Subcutaneous abdominal adipose tissue (tissue), 5 donors: ENCODE results near the gene KLHL25.
"Not testable (repeated sequence)": the region's sequence is repeated elsewhere in the genome, so short reads cannot be mapped to it uniquely, and the experiment has no call there.

Source experiments
- H3K27ac ChIP-seq: one replicate; pipeline ENCODE4 v1.7.0; 2013; ENCODE audit warnings: low read depth, mild to moderate bottlenecking, inconsistent platforms, low read length, moderate library complexity
- H3K27me3 ChIP-seq, 5 donors: one replicate each; pipeline ENCODE4 v1.7.0; 2013; ENCODE audit warnings: low read length in 5 of 5, inconsistent platforms in 1 of 5; ENCODE audit not compliant: control insufficient read depth in 5 of 5, insufficient read depth in 4 of 5
- H3K36me3 ChIP-seq, 5 donors: one replicate each; pipeline ENCODE4 v1.7.0; 2013; ENCODE audit warnings: low read length in 5 of 5; ENCODE audit not compliant: control insufficient read depth in 5 of 5, insufficient read depth in 5 of 5
- H3K4me1 ChIP-seq, 5 donors: one replicate each; pipeline ENCODE4 v1.7.0; 2013; ENCODE audit warnings: low read length in 5 of 5, mild to moderate bottlenecking in 3 of 5, moderate library complexity in 1 of 5; ENCODE audit not compliant: control insufficient read depth in 5 of 5, insufficient read depth in 5 of 5
- H3K4me3 ChIP-seq, 5 donors: one replicate each; pipeline ENCODE4 v1.7.0; 2013; ENCODE audit warnings: low read length in 5 of 5, low read depth in 1 of 5
- H3K9ac ChIP-seq, 5 donors: one replicate each; pipeline ENCODE4 v1.7.0; 2013; ENCODE audit warnings: low read length in 5 of 5, mild to moderate bottlenecking in 4 of 5, moderate library complexity in 3 of 5
- H3K9me3 ChIP-seq, 5 donors: one replicate each; pipeline ENCODE4 v1.7.0; 2013; ENCODE audit warnings: low read length in 5 of 5; ENCODE audit not compliant: control insufficient read depth in 5 of 5
- donor health status: healthy.
- donor health status: healthy.
- donor health status: healthy.
- donor health status: healthy.
- donor health status: healthy.

The KLHL25 gene

GRCh38 chr15:85810075-85810474 lies 15.3 kb upstream of the KLHL25 start:
- Histone ChIP-seq H3K27ac (no peak overlapping the region), H3K9me3 (no peaks in the 10 kb centered on the region), H3K4me1 (no peaks in the 10 kb centered on the region), H3K9ac (no peak overlapping the region), H3K4me3 (no peak overlapping the region), H3K36me3 (no peaks in the 10 kb centered on the region), H3K27me3 (no peaks in the 10 kb centered on the region)

GRCh38 chr15:85805420-85805819 lies 10.7 kb upstream of the KLHL25 start:
- no peak overlapping the region for H3K27ac ChIP-seq
- no peaks in the 10 kb centered on the region for H3K27me3 ChIP-seq
- no peaks in the 10 kb centered on the region for H3K4me1 ChIP-seq
- H3K9ac ChIP-seq: no peak overlapping the region
- H3K9me3 ChIP-seq: no peaks in the 10 kb centered on the region
- H3K4me3 ChIP-seq: no peak overlapping the region
- H3K36me3 ChIP-seq: no peaks in the 10 kb centered on the region

- no peak overlapping the region for H3K27ac ChIP-seq
- no peaks in the 10 kb centered on the region for H3K9me3 ChIP-seq
- H3K9ac ChIP-seq: no peak overlapping the region
- no peaks in the 10 kb centered on the region for H3K27me3 ChIP-seq
- H3K4me3 ChIP-seq: no peak overlapping the region
- H3K4me1 ChIP-seq: no peaks in the 10 kb centered on the region
- H3K36me3 ChIP-seq: no peaks in the 10 kb centered on the region
Measured at GRCh38 chr15:85804481-85805170, 9.9 kb upstream of the KLHL25 start.

- H3K4me1 ChIP-seq, H3K27ac ChIP-seq, H3K9me3 ChIP-seq, H3K9ac ChIP-seq, H3K36me3 ChIP-seq, H3K4me3 ChIP-seq, H3K27me3 ChIP-seq: not testable (repeated sequence)
Measured at GRCh38 chr15:85802617-85803016, 7.9 kb upstream of the KLHL25 start.

GRCh38 chr15:85800478-85801123 lies 5.9 kb upstream of the KLHL25 start:
- Histone ChIP-seq H3K4me3 (no peak overlapping the region), H3K27ac (no peak overlapping the region), H3K9ac (no peak overlapping the region), H3K4me1 (peaks cover 0 to 1% (median under 1%) of the 10 kb centered on the region in 5 donors), H3K36me3 (no peaks in the 10 kb centered on the region), H3K9me3 (no peaks in the 10 kb centered on the region), H3K27me3 (peaks cover 0 to 2% (median 0%) of the 10 kb centered on the region in 5 donors)

GRCh38 chr15:85796371-85796770 lies 1.6 kb upstream of the KLHL25 start:
- H3K27ac ChIP-seq, H3K9me3 ChIP-seq, H3K4me3 ChIP-seq, H3K27me3 ChIP-seq, H3K36me3 ChIP-seq, H3K9ac ChIP-seq: not testable (repeated sequence)
- peaks cover 7 to 28% (median 22%) of the 10 kb centered on the region in 5 donors for H3K4me1 ChIP-seq

GRCh38 chr15:85795337-85796305 lies 896 bp upstream of the KLHL25 start:
- Histone ChIP-seq H3K9me3 (no peaks in the 10 kb centered on the region), H3K9ac (peak overlapping the region in 3 of 5 donors; percentile 25 to 72 (median 35)), H3K4me3 (peak overlapping the region; percentile 46 to 77 (median 69)), H3K27me3 (peaks cover 0 to 2% (median 0%) of the 10 kb centered on the region in 5 donors), H3K4me1 (peaks cover 7 to 28% (median 22%) of the 10 kb centered on the region in 5 donors), H3K36me3 (no peaks in the 10 kb centered on the region), H3K27ac (peak overlapping the region; percentile 57)

- H3K27ac ChIP-seq: peak overlapping the region; percentile 88
Measured at GRCh38 chr15:85793641-85794597, 806 bp downstream of the KLHL25 start.

GRCh38 chr15:85792912-85793590 lies 1.7 kb downstream of the KLHL25 start:
- Histone ChIP-seq H3K27ac (no peak overlapping the region), H3K9ac (peak overlapping the region in 3 of 5 donors; percentile 81 to 86 (median 86)), H3K36me3 (no peaks in the 10 kb centered on the region), H3K27me3 (no peaks in the 10 kb centered on the region), H3K4me1 (peaks cover 7 to 36% (median 25%) of the 10 kb centered on the region in 5 donors), H3K9me3 (no peaks in the 10 kb centered on the region), H3K4me3 (peak overlapping the region; percentile 80 to 88 (median 85))

More at GRCh38 chr15:85793641-85794597, 806 bp downstream of the KLHL25 start:
- Histone ChIP-seq H3K4me1 (peaks cover 7 to 35% (median 25%) of the 10 kb centered on the region in 5 donors), H3K9me3 (no peaks in the 10 kb centered on the region), H3K36me3 (no peaks in the 10 kb centered on the region), H3K9ac (peak overlapping the region; percentile 78 to 86 (median 83)), H3K27me3 (no peaks in the 10 kb centered on the region), H3K4me3 (peak overlapping the region; percentile 80 to 88 (median 85))
